Glomerular visceral epithelial cell (primary cell): ENCODE measurements around the gene MC2R.

Experiments
- DNase-seq: peaks from one replicate; pipeline ENCODE4 v3.0.0-alpha.2; 2016; ENCODE audit errors: extremely low spot score

Gene MC2R

DNA sequence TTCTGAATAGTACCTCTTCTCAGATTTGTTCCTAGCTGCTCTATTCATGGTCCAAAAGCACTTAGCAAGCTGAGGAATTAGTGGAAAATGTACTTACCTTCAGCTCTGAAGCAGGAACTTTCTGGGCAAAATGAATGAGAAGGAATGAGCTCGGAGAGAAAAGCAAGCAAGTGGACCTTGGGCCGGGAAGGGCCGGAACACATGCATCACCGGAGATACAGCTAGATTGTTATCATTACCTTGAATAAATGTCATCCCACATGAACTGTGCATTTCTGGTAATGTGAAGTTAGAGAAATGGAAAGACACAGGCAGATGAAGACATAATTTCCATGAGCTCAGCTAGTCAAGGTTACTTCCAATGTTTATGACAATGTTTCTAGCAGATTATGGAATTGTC is at the start of gene MC2R:
MC2R (minus strand) TSS at position 146 of the 400 bp plus-strand sequence. CDS start 30,018 bp downstream, outside the sequence.
- no peak for DNase-seq

- no peak for DNase-seq
Observed at GRCh38 chr18:13945811-13946210, 30.5 kb upstream of the MC2R start.

GRCh38 chr18:13943338-13943737 is 28.0 kb upstream of the MC2R start:
- no peak for DNase-seq

DNA sequence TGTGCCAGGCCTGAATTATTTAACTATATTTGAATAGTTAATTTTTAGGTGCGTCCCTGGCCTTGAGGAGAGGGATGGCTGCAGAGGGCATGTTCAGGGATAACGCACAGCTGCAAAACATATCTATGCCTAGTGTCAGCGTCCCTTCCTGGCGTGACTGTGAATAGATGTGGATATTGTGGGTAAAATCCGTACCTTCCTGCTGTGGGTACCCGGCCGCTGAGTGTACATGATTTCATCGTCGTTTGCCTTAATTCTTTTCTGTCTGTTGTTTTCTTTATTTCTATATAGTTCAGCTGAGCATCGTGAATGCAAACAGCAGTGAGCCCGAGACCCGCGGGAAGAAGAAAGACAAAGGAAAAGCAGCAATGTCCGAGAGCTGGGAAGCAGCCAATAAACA is 25.0 kb upstream of the MC2R start:
- DNase-seq: no peak

- no peak for DNase-seq
Observed at GRCh38 chr18:13934676-13935075, 19.3 kb upstream of the MC2R start.

- no peak for DNase-seq
Observed at GRCh38 chr18:13934058-13934457, 18.7 kb upstream of the MC2R start.

GRCh38 chr18:13932285-13933025 is 17.1 kb upstream of the MC2R start:
- DNase-seq: no peak

DNA sequence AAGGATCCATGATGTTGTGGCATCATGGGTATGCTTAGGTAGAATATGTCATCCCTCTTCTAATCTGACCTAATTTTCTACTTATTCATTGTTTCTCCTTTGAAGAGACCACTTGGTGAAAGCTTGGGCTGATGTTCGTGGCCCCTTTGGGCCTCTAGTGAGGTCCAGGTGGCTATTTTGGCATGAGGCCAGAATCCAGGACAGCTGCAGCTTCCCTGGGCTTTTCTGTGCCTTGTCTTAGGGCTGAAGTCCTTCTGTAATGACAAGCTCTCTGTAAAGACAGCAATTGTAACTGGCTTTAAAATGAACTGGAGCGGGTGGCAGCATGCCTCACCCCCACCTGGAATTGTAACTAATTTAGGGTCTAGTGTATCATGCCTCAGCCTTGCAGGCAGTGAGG is 15.6 kb upstream of the MC2R start:
- DNase-seq: no peak

DNA sequence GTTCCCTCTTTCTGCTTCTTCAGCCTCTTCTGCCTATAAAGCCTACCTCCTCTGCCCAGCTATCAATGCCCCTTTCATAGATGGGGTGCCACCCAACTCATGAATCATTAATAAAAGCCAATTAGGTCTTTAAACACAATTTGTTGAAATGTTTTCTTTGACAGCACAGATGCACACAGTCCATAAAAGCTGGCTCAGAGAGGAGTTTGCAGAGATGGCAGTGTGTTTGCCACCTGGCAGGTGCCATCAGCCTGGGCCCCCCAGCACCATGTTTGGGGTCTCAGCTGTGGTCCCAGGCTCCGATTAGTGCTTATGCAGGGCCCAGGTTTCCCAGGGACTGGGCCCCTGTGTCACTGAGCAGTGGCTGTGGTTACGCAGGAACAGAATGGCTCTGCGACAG is 7.9 kb upstream of the MC2R start:
- DNase-seq: no peak

DNA sequence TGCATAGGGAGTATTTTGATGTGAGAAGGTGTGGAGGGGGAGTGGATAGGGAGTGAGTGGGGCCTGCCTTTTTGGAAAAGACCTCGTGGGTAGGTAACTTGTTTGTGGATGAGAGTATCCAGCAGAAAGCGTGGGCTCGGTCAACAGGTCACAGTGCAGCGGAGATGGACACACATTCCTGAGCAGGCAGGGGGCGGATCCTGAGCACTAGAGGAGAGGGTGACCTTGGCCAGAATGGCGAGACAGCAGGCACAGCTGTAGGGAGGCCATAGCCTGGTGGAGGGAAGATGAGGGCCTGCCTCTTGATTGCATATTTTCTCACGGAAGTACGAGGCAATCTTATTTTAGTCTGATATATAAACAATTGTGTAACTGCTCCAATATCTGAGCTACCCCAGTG is 3.6 kb upstream of the MC2R start:
- no peak for DNase-seq

- no peak for DNase-seq
Observed at GRCh38 chr18:13917401-13917800, 2.1 kb upstream of the MC2R start.

- no peak for DNase-seq
Observed at GRCh38 chr18:13916559-13916958, 1.2 kb upstream of the MC2R start.

- DNase-seq: no peak
Observed at GRCh38 chr18:13915995-13916431, 677 bp upstream of the MC2R start.

- no peak for DNase-seq
Observed at GRCh38 chr18:13914756-13915155, 580 bp downstream of the MC2R start.

DNA sequence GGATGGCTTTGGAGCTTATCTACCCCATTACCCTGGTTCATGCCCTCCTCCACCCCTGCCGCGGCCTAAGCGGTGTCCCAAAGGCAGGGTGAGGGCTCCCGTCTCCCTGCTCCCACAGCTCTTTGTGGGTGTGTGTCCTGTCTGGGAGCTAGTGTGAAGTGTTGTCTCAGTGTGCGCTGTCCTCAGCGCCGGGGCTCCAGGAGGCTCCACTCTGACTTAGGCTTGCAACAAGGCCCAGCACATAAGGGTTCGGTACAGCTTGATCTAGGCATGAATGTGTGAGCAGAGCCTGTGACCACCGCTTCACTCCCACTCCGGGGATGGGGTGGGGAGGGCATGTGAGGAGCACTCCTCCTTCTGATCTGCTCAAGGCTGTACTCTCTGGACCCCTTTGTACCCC is 1.2 kb downstream of the MC2R start:
- DNase-seq: no peak

GRCh38 chr18:13913205-13913604 is 2.1 kb downstream of the MC2R start:
- DNase-seq: no peak

- no peak for DNase-seq
Observed at GRCh38 chr18:13912601-13913000, 2.7 kb downstream of the MC2R start.

GRCh38 chr18:13910986-13911385 is 4.3 kb downstream of the MC2R start:
- DNase-seq: no peak

DNA sequence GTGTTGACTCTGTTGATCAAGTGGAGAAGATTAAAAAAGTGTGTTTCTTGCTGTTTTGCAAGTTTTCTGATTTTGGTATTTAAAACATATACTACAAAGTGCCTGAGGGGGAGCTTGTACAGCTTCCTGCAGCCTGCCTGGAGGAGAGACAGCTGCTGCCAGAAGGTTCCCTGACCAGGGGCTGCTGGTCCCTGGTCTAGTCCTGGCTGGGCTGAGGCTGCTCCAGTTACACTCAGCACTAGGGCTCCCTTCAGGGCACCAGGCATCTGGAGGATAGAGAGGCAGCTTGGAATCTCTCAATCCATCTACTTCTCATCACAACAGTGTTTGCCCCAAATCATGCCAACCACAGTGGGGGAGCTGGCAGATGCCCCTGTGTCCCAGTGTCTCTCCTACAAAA is 4.8 kb downstream of the MC2R start:
- no peak for DNase-seq

- no peak for DNase-seq
Observed at GRCh38 chr18:13909141-13909940, 6.0 kb downstream of the MC2R start.

- no peak for DNase-seq
Observed at GRCh38 chr18:13900633-13901032, 14.7 kb downstream of the MC2R start.

DNA sequence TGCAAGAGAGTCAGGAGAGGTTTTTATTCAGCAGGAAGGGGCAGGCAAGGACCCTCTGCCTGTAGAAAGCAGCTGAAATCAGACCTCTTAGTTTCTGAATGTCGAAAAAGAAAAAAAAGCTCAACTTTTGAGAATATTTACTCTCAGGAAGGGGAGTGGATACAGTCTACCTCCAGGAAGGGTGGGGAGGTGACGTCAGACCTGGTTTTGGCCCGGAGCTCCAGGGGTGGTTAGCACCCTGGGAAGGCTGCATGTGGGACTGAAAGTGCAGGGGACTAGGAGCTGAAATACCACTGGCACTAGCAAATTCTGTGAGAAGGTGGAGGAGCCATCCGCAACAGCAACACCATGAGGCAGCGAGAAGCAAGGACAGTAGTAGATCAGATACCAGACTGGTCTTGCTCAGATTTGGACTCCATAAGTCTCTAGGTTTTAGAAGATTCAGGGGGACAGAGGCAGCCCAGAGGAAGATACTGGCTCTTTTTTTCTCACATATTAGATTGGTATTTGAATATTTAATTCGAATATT is 19.8 kb downstream of the MC2R start:
- DNase-seq: no peak

- no peak for DNase-seq
Observed at GRCh38 chr18:13894531-13894930, 20.8 kb downstream of the MC2R start.
